TTC549 (cell line): ENCODE data around the gene DCTN1.

ENCODE experiments used
- FAIRE-seq: peaks from 2 replicates; lab custom pipeline; 2012; peaks lifted over from hg19 to GRCh38; lab: Jason Lieb, UNC

Gene DCTN1

GRCh38 chr2:74321737-74322136 lies 58.4 kb downstream of the DCTN1 start:
- no peak for FAIRE-seq

GRCh38 chr2:74317701-74318100 lies 62.4 kb downstream of the DCTN1 start:
- FAIRE-seq = no peak

GRCh38 chr2:74316627-74317295 lies 63.4 kb downstream of the DCTN1 start:
- FAIRE-seq = no peak

GRCh38 chr2:74314107-74314506 lies 66.0 kb downstream of the DCTN1 start:
- FAIRE-seq = no peak

GRCh38 chr2:74313497-74313896 lies 66.6 kb downstream of the DCTN1 start:
- no peak for FAIRE-seq

- no peak for FAIRE-seq
These were observed 67.2 kb downstream of the DCTN1 start for GRCh38 chr2:74312913-74313312.
